ENCODE results near the gene KLLN. TPM values are rescaled to one million over a fixed set of nuclear protein-coding genes. Genes with fewer than 3 reads are reported as not detected.
"Not testable (repeated sequence)": the region's sequence is repeated elsewhere in the genome, so short reads cannot be mapped to it uniquely, and the experiment has no call there.

The KLLN gene
- total RNA-seq, 1 experiment from 2014 or later, result 0.41 TPM

GRCh38 chr10:87866412-87866974, 3.2 kb upstream of the KLLN start:
- no peak for DNase-seq (ENCODE audit: low spot score)

- peak; percentile 18 for DNase-seq (ENCODE audit: low spot score)
These were observed 2.0 kb upstream of the KLLN start for GRCh38 chr10:87865241-87865881.

- DNase-seq (ENCODE audit: low spot score), result peak; percentile 39
These were observed 1.2 kb upstream of the KLLN start for GRCh38 chr10:87864496-87865059.

- DNase-seq (ENCODE audit: low spot score), result not testable (repeated sequence)
These were observed 690 bp upstream of the KLLN start for GRCh38 chr10:87863951-87864495.

GRCh38 chr10:87862679-87863052, 667 bp downstream of the KLLN start:
- DNase-seq (ENCODE audit: low spot score), result no peak

- peak; percentile 94 for DNase-seq (ENCODE audit: low spot score)
These were observed 1.2 kb downstream of the KLLN start for GRCh38 chr10:87861953-87862678.

- peak; percentile 70 for DNase-seq (ENCODE audit: low spot score)
These were observed 1.8 kb downstream of the KLLN start for GRCh38 chr10:87861566-87861952.

- DNase-seq (ENCODE audit: low spot score), result no peak
These were observed 2.4 kb downstream of the KLLN start for GRCh38 chr10:87860816-87861403.

- DNase-seq (ENCODE audit: low spot score), result peak; percentile 55
These were observed 3.1 kb downstream of the KLLN start for GRCh38 chr10:87860156-87860795.

GRCh38 chr10:87855665-87856064, 7.7 kb downstream of the KLLN start:
- DNase-seq (ENCODE audit: low spot score), result not testable (repeated sequence)

GRCh38 chr10:87855247-87855646, 8.1 kb downstream of the KLLN start:
- not testable (repeated sequence) for DNase-seq (ENCODE audit: low spot score)

GRCh38 chr10:87852089-87852488, 11.2 kb downstream of the KLLN start:
- no peak for DNase-seq (ENCODE audit: low spot score)

GRCh38 chr10:87850742-87851205, 12.6 kb downstream of the KLLN start:
- peak; percentile 75 for DNase-seq (ENCODE audit: low spot score)

- DNase-seq (ENCODE audit: low spot score), result no peak
These were observed 14.3 kb downstream of the KLLN start for GRCh38 chr10:87849001-87849400.

- no peak for DNase-seq (ENCODE audit: low spot score)
These were observed 15.8 kb downstream of the KLLN start for GRCh38 chr10:87847550-87847949.

GRCh38 chr10:87846711-87847110, 16.6 kb downstream of the KLLN start:
- DNase-seq (ENCODE audit: low spot score), result not testable (repeated sequence)

- DNase-seq (ENCODE audit: low spot score), result peak; percentile 81
These were observed 17.3 kb downstream of the KLLN start for GRCh38 chr10:87846023-87846422.

- DNase-seq (ENCODE audit: low spot score), result no peak
These were observed 17.7 kb downstream of the KLLN start for GRCh38 chr10:87845624-87845998.

GRCh38 chr10:87844837-87845623, 18.3 kb downstream of the KLLN start:
- peak; percentile 74 for DNase-seq (ENCODE audit: low spot score)

GRCh38 chr10:87843714-87844113, 19.6 kb downstream of the KLLN start:
- no peak for DNase-seq (ENCODE audit: low spot score)
